Muscle of leg (tissue), 16 donors: ENCODE measurements around the gene MARK2. TPM values are rescaled to one million over a fixed set of nuclear protein-coding genes. Genes with fewer than 3 reads are reported as not detected.
"Not testable (repeated sequence)": the region's sequence is repeated elsewhere in the genome, so short reads cannot be mapped to it uniquely, and the experiment has no call there.

ENCODE experiments used
- DNase-seq: peaks from one replicate; pipeline ENCODE4 v3.0.0; 2013
- H3K27ac ChIP-seq: one replicate; pipeline ENCODE4 v1.5.1; 2013; ENCODE audit warnings: mild to moderate bottlenecking, low read length, control low read depth
- H3K27me3 ChIP-seq: one replicate; pipeline ENCODE4 v1.6.1; 2013; ENCODE audit warnings: low read length; ENCODE audit not compliant: control insufficient read depth, insufficient read depth
- H3K36me3 ChIP-seq: one replicate; pipeline ENCODE4 v1.6.1; 2013; ENCODE audit warnings: low read length; ENCODE audit not compliant: control insufficient read depth, insufficient read depth
- H3K4me1 ChIP-seq: one replicate; pipeline ENCODE4 v1.6.1; 2013; ENCODE audit warnings: low read length; ENCODE audit not compliant: control insufficient read depth, insufficient read depth
- H3K4me3 ChIP-seq: one replicate; pipeline ENCODE4 v1.5.1; 2013; ENCODE audit warnings: low read length, control low read depth
- H3K9me3 ChIP-seq: replicated peaks from 2 replicates; pipeline ENCODE4 v1.6.1; 2013; ENCODE audit warnings: low read depth, low read length; ENCODE audit not compliant: control insufficient read depth
- WGBS: methylation state at CpG from one replicate; pipeline ENCODE4 v1.1.5; 2013; ENCODE audit warnings: missing lambda C conversion rate; ENCODE audit not compliant: insufficient coverage; 5-methylcytosine and 5-hydroxymethylcytosine counted together
- long read RNA-seq, 11 donors: transcript quantifications; one replicate each; lab custom pipeline, GENCODE V29; 2026
- polyA plus RNA-seq, 8 donors: library from polyadenylated mRNA; unstranded; fragments of 120-200 nt; gene quantifications; one replicate each; pipeline versions ENCODE4 v1.2.1 to v1.2.3, GENCODE V29; 2013; ENCODE audit warnings: inconsistent platforms in 1 of 8, low replicate concordance in 1 of 8; ENCODE audit not compliant: insufficient read length in 8 of 8, insufficient read depth in 1 of 8
- total RNA-seq: library from RNA; stranded (reverse); fragments of 120-200 nt; gene quantifications from one replicate; pipeline ENCODE4 v1.2.4, GENCODE V29; 2013

Gene MARK2
- total RNA-seq (7.4 TPM), polyA plus RNA-seq (10 to 100 TPM; 13.1 to 22.7 (median 18.3) TPM)
- long read RNA-seq, donor 1: 0 reads
- long read RNA-seq, donor 2: 0 reads
- long read RNA-seq, donor 3, partial matches to known transcripts: 0 of 1 reads
- long read RNA-seq, donor 3, other reads (novel, unspliced or antisense): 0 of 1 reads
- long read RNA-seq, donor 4: 0 reads
- long read RNA-seq, donor 5, full-length matches to known transcripts: 3 of 78 reads
- long read RNA-seq, donor 5, partial matches to known transcripts: 10 of 78 reads
- long read RNA-seq, donor 5, other reads (novel, unspliced or antisense): 65 of 78 reads
- long read RNA-seq, donor 6, partial matches to known transcripts: 6 of 6 reads
- long read RNA-seq, donor 6, other reads (novel, unspliced or antisense): 0 of 6 reads
- long read RNA-seq, donor 7, partial matches to known transcripts: 0 of 1 reads
- long read RNA-seq, donor 7, other reads (novel, unspliced or antisense): 0 of 1 reads
- long read RNA-seq, donor 8: 0 reads
- long read RNA-seq, donor 9: 0 reads
- long read RNA-seq, donor 10, partial matches to known transcripts: 0 of 1 reads
- long read RNA-seq, donor 10, other reads (novel, unspliced or antisense): 0 of 1 reads
- long read RNA-seq, donor 11: 0 reads

DNA sequence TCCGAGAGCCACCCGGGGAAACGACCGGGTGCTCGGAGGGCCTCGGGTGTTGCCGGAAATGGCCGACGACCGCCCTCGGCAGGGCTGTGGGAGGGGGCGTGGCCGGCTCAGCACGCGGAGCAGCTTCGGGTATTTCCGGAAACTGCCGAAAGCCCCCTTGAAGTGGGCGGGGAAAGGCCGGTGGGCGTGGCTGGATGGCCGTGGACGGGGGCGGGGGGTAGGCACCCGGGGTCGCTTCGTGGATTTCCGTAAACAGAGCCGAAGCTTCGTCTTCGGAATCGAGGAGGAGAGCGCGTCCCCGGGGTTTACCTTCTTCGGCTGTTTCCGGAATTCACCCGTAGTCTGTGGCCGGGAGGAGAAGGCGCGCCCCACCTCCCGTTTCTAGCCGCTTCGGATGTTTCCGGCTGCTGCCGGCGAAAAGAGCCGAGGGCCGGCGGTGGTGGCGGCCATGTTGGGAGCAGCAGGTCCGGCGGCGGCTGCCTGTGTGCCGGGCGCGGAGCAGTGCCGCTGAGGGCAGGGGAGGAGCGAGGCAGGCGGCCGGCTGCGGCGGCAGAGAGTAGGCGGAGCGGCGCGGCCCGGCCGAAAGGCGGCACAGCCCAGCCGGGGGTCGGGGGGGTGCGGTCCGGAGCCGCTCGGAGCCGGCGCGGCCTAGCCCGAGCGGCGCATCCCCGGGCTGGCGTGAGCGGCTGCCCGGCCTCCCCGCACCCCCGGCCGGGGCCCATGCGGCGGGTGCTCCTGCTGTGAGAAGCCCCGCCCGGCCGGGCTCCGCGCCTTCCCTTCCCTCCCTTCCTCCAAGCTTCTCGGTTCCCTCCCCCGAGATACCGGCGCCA lies at the start of gene MARK2:
TSS of gene MARK2 (plus strand) at position 433 of the 830 bp plus-strand sequence. CDS start at position 830, 397 bp downstream.
- Histone ChIP-seq H3K9me3 (no peaks in the 10 kb centered on the region), H3K27me3 (no peaks in the 10 kb centered on the region), H3K4me3 (peak within 1 kb of the TSS; percentile 94), H3K36me3 (peaks cover 14% of the 10 kb centered on the region), H3K4me1 (peaks cover 36% of the 10 kb centered on the region), H3K27ac (peak within 1 kb of the TSS; percentile 62)
- under 1% methylated on average over 99 of the region's 100 CpGs for WGBS
- DNase-seq: peak; percentile 100

DNA sequence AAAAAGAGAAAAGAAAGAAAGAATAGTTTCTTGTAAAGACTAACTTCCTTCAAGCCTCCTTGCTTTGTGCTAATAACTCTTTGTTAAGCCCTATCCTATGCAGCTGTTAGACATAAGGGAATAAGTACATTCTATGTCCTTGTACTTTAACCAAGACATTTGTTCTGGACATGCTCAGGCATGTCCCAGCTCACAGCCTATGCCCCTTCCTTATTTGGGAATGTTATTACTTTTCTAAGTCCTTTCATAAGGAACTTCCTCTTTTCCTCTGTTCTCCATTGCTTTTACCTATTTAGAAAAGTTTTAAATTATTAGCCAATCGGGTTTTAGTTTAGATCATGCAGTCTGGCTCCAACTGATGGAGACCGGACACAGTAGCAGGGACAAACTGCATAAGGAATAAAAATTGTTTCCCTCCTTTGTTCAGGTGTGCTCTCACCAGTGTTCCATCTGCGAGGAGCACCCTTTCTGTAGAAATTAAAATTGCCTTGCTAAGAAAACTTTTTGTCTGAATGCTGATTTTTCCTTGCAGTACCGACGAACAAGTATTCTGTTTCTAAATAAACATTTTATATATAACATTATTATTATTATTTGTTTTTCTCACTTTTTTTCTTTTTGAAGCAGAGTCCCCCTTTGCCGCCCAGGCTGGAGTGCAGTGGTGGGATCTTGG lies 47.3 kb upstream of the MARK2 start:
- H3K4me1 ChIP-seq: no peaks in the 10 kb centered on the region
- H3K27ac ChIP-seq: no peak overlapping the region
- H3K27me3 ChIP-seq: no peaks in the 10 kb centered on the region
- H3K4me3 ChIP-seq: no peak overlapping the region
- no peak for DNase-seq
- WGBS: 91% methylated on average over 2 of the region's 6 CpGs
- peaks cover 8% of the 10 kb centered on the region for H3K9me3 ChIP-seq
- no peaks in the 10 kb centered on the region for H3K36me3 ChIP-seq

DNA sequence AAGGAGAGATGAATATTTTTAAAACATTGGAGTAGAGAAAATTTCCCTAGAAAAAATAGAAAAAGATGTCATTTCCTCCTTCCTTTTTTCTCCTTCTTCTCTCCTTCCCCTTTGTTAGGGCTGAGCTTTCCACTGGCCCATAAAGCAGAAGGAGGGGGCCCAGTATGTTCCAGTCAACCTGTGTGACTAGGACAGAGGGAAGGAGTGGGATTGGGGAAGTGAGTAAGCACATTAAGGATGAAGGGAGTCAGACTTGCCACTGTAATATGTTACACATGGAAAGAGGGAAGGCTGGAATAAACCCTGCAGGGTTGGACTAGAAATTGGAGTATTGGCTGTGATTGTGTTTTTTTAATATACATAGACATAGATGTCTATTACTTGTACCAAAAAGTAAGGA lies 45.7 kb upstream of the MARK2 start:
- H3K9me3 ChIP-seq: peaks cover 8% of the 10 kb centered on the region
- no peak overlapping the region for H3K27ac ChIP-seq
- H3K36me3 ChIP-seq: no peaks in the 10 kb centered on the region
- H3K27me3 ChIP-seq: no peaks in the 10 kb centered on the region
- no peak overlapping the region for H3K4me3 ChIP-seq
- H3K4me1 ChIP-seq: no peaks in the 10 kb centered on the region
- DNase-seq: no peak

GRCh38 chr11:63795066-63795465 lies 43.8 kb upstream of the MARK2 start:
- peaks cover 8% of the 10 kb centered on the region for H3K9me3 ChIP-seq
- H3K27me3 ChIP-seq: no peaks in the 10 kb centered on the region
- no peak for DNase-seq
- 81% methylated on average over 4 of the region's 11 CpGs for WGBS
- H3K4me1 ChIP-seq: no peaks in the 10 kb centered on the region
- no peak overlapping the region for H3K4me3 ChIP-seq
- no peak overlapping the region for H3K27ac ChIP-seq
- no peaks in the 10 kb centered on the region for H3K36me3 ChIP-seq

- Histone ChIP-seq H3K36me3 (no peaks in the 10 kb centered on the region), H3K27ac (no peak overlapping the region), H3K4me3 (no peak overlapping the region), H3K9me3 (no peaks in the 10 kb centered on the region), H3K27me3 (no peaks in the 10 kb centered on the region), H3K4me1 (peaks cover 2% of the 10 kb centered on the region)
- 93% methylated on average over 4 of the region's 5 CpGs for WGBS
- DNase-seq: no peak
Measured at GRCh38 chr11:63800921-63801320, 38.0 kb upstream of the MARK2 start.

DNA sequence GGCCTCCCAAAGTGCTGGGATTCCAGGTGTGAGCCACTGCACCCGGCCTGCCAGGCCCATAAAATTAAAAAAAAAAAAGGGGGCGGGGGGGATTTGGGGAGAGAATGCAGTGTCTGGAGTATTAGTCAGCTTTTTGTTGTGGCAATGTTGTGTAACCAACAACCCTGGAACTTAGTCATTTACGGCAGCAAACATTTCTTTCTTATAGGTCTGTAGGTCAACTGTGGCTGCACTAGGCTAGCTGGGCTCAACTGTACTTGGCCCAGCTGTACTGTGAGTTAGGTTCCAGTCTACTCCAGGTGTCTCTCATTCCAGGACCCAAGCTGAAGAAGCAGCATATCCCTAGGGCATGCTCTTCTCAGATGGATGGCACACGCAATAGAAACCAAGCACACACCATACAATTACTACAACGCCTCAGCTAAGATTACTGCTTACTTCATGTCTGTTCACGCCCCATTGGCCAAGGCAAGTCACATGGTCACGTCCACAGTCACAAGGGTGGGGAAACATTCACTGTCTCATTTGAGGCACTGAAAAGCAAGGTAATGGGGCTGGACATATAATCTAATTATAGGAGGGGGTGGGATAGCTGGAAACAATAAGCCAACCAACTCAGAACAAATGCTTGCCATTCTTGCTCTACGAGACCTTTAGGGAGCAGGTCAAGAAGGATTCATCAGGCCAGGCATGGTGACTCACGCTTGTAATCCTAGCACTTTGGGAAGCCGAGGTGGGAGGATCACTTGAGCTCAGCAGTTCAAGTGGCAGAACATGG lies 36.1 kb upstream of the MARK2 start:
- H3K27me3 ChIP-seq: no peaks in the 10 kb centered on the region
- 83% methylated on average over 7 of the region's 10 CpGs for WGBS
- no peak overlapping the region for H3K27ac ChIP-seq
- peaks cover 4% of the 10 kb centered on the region for H3K4me1 ChIP-seq
- no peaks in the 10 kb centered on the region for H3K36me3 ChIP-seq
- no peak overlapping the region for H3K4me3 ChIP-seq
- H3K9me3 ChIP-seq: no peaks in the 10 kb centered on the region
- no peak for DNase-seq

DNA sequence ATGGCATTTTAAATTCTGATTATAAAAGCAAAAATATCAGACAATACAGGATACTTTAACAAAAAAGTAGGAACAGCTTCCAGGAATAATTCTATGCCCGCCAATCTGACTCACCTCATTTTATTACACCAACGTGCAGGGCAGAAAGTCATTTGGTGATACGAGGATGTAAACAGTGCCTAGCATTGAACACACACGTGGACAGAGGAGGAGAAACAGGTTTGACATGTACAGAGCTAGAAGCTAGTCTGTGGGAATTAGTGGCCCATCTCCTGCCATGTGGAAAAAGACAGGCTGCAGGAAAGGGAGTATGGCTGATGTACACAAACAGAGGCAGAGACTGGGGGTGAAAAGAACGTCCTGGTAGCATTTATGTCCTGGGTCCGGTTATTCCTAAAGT lies 34.7 kb upstream of the MARK2 start:
- Histone ChIP-seq H3K27me3 (no peaks in the 10 kb centered on the region), H3K36me3 (no peaks in the 10 kb centered on the region), H3K4me1 (peaks cover 4% of the 10 kb centered on the region), H3K9me3 (no peaks in the 10 kb centered on the region), H3K4me3 (no peak overlapping the region), H3K27ac (no peak overlapping the region)
- 71% methylated on average over 1 of the region's 6 CpGs for WGBS
- no peak for DNase-seq

GRCh38 chr11:63805844-63806415 lies 33.0 kb upstream of the MARK2 start:
- Histone ChIP-seq H3K4me1 (peaks cover 4% of the 10 kb centered on the region), H3K36me3 (no peaks in the 10 kb centered on the region), H3K27me3 (no peaks in the 10 kb centered on the region), H3K4me3 (no peak overlapping the region), H3K27ac (no peak overlapping the region), H3K9me3 (no peaks in the 10 kb centered on the region)
- DNase-seq: peak; percentile 48
- WGBS: 57% methylated on average over 8 of the region's 9 CpGs

- not testable (repeated sequence) for H3K9me3 ChIP-seq, H3K27me3 ChIP-seq, H3K36me3 ChIP-seq, DNase-seq, H3K4me3 ChIP-seq, H3K27ac ChIP-seq
- H3K4me1 ChIP-seq: peaks cover 18% of the 10 kb centered on the region
- WGBS: 91% methylated on average over 5 of the region's 11 CpGs
Measured at GRCh38 chr11:63810383-63810782, 28.5 kb upstream of the MARK2 start.
